GM12878 (cell line): ENCODE measurements around the gene ARHGAP30. TPM values are rescaled to one million over a fixed set of nuclear protein-coding genes. Genes with fewer than 3 reads are reported as not detected.

Experiments used
- CHD4 ChIP-seq: fragments of 200-600 bp; sonication (generic); IDR thresholded peaks from 2 replicates; pipeline ENCODE4 v1.6.1; 2016; ENCODE audit warnings: mild to moderate bottlenecking
- EGR1 ChIP-seq, 2 experiments: IDR thresholded peaks; 1 replicate in 1 of 2; 2 replicates in 1 of 2; pipeline ENCODE4 v1.6.1; 2011 to 2012; ENCODE audit warnings: low read depth in 2 of 2, low read length in 2 of 2, borderline replicate concordance in 1 of 2, mild to moderate bottlenecking in 1 of 2, moderate library complexity in 1 of 2
- GABPA ChIP-seq: IDR thresholded peaks from 2 replicates; pipeline ENCODE4 v1.6.1; 2014; ENCODE audit warnings: antibody characterized with exemption, low read depth, mild to moderate bottlenecking, inconsistent platforms
- HSF1 ChIP-seq: fragments of 150-350 bp; IDR thresholded peaks from 2 replicates; pipeline ENCODE4 v1.6.1; 2014; ENCODE audit warnings: mild to moderate bottlenecking, low read depth, low read length
- KLF5 ChIP-seq: fragments of 450-650 bp; IDR thresholded peaks from 2 replicates; pipeline ENCODE4 v1.6.1; 2014; ENCODE audit warnings: mild to moderate bottlenecking; ENCODE audit not compliant: partially characterized antibody
- MTA3 ChIP-seq: IDR thresholded peaks from 2 replicates; pipeline ENCODE4 v1.6.1; 2012; ENCODE audit warnings: low read length, inconsistent platforms, borderline replicate concordance
- NRF1 ChIP-seq: conservative IDR thresholded peaks from 2 replicates; pipeline ENCODE4 v1.6.1; 2011; ENCODE audit warnings: mild to moderate bottlenecking, low read depth, low read length, improper control_type of control experiment
- POLR2AphosphoS5 ChIP-seq: IDR thresholded peaks from 2 replicates; pipeline ENCODE4 v1.6.1; 2011; ENCODE audit warnings: mild to moderate bottlenecking, low read length, inconsistent platforms
- RB1 ChIP-seq: fragments of 450-650 bp; formaldehyde crosslinking; IDR thresholded peaks from 2 replicates; pipeline ENCODE4 v1.6.1; 2017; ENCODE audit warnings: mild to moderate bottlenecking, borderline replicate concordance
- RCOR1 ChIP-seq: conservative IDR thresholded peaks from 2 replicates; pipeline ENCODE4 v1.6.1; 2012; ENCODE audit warnings: low read depth, low read length, improper control_type of control experiment
- RELB ChIP-seq: fragments of 450-650 bp; IDR thresholded peaks from 2 replicates; pipeline ENCODE4 v1.6.1; 2017; ENCODE audit warnings: low read depth, mild to moderate bottlenecking, moderate library complexity
- SKIL ChIP-seq: fragments of 450-650 bp; IDR thresholded peaks from 2 replicates; pipeline ENCODE4 v1.6.1; 2017; ENCODE audit warnings: mild to moderate bottlenecking, low read depth, inconsistent platforms; ENCODE audit not compliant: poor library complexity, severe bottlenecking
- SMAD1 ChIP-seq: fragments of 450-650 bp; IDR thresholded peaks from 2 replicates; pipeline ENCODE4 v1.6.1; 2018; ENCODE audit warnings: mild to moderate bottlenecking, low read depth; ENCODE audit not compliant: partially characterized antibody
- SMC3 ChIP-seq: IDR thresholded peaks from 2 replicates; pipeline ENCODE4 v1.6.1; 2011; ENCODE audit warnings: low read length, improper control_type of control experiment, borderline replicate concordance
- STAT1 ChIP-seq: fragments of 450-650 bp; conservative IDR thresholded peaks from 2 replicates; pipeline ENCODE4 v1.6.1; 2014; ENCODE audit warnings: antibody characterized with exemption, mild to moderate bottlenecking
- YY1 ChIP-seq: IDR thresholded peaks from 2 replicates; pipeline ENCODE4 v1.6.1; 2011; ENCODE audit warnings: low read depth, mild to moderate bottlenecking, low read length
- ZBTB33 ChIP-seq: fragments of 450-650 bp; IDR thresholded peaks from 2 replicates; pipeline ENCODE4 v1.6.1; 2017; ENCODE audit warnings: mild to moderate bottlenecking
- ZNF274 ChIP-seq: IDR thresholded peaks from one replicate; pipeline ENCODE4 v1.8.0; 2011; ENCODE audit not compliant: insufficient read length, insufficient read depth
- ZNF592 ChIP-seq: fragments of 450-650 bp; IDR thresholded peaks from 2 replicates; pipeline ENCODE4 v1.6.1; 2017; ENCODE audit warnings: mild to moderate bottlenecking, moderate library complexity
- polyA plus RNA-seq, 11 experiments: library from polyadenylated mRNA; depleted of rRNA in 4 of 11; unstranded in 6 of 11; stranded (reverse) in 5 of 11; fragments of >200 nt; fragmentation: Nextera tagmentation in 4 of 11; fragmentation: Illumina TruSeq in 1 of 11; extraction: Ambion mirVana in 4 of 11; extraction: Trizol in 1 of 11; gene quantifications; 1 replicate in 1 of 11; 2 replicates in 10 of 11; pipeline versions ENCODE4 v1.2.1 to v1.2.3, GENCODE V29; 2011 to 2016; ENCODE audit warnings: inconsistent platforms in 2 of 11, missing spikeins in 2 of 11, low read depth in 1 of 11
- total RNA-seq, 4 experiments: library from RNA; depleted of rRNA in 3 of 4; stranded (reverse); fragments of >200 nt in 3 of 4; fragmentation: Illumina TruSeq in 1 of 4; extraction: Trizol in 1 of 4; gene quantifications; 2 replicates each; pipeline versions ENCODE4 v1.2.1 to v1.2.3, GENCODE V29; 2013 to 2021

Gene ARHGAP30
- total and polyA plus RNA-seq, 10 of the 15 experiments (the other 5 are each of a cell fraction or from before 2014, with no cell fraction given): 12.9 to 143 (median 76.3) TPM

- TF ChIP-seq ZNF592 (no peak), RB1 (peak; percentile 89; the same call in 1 of the 2 replicates), EGR1 (IDR thresholded peaks at IDR 0.05; ENCODE audit: borderline replicate concordance in 1 of 2, low read depth in 2 of 2, low read length in 2 of 2) (peak; percentile 84 to 100), SMC3 (no peak), ZBTB33 (no peak), SKIL (no peak), GABPA (peak; percentile 87), YY1 (peak; percentile 58; the same call in 1 of the 2 replicates), HSF1 (no peak), POLR2AphosphoS5 (peak; percentile 77), SMAD1 (no peak), CHD4 (no peak), RCOR1 (no peak), KLF5 (no peak), ZNF274 (no peak), STAT1 (no peak), MTA3 (peak; percentile 78; the same call in 1 of the 2 replicates), NRF1 (no peak), RELB (peak; percentile 65; the same call in 1 of the 2 replicates)
Observed at GRCh38 chr1:161038523-161039153, 31.1 kb downstream of the ARHGAP30 start, which contains the start of gene TSTD1 (continued).
